ENCODE measurements around the gene NLRX1. TPM values are rescaled to one million over a fixed set of nuclear protein-coding genes. Genes with fewer than 3 reads are reported as not detected.

The NLRX1 gene
- total RNA-seq, 1 experiment from 2014 or later, result 21.4 TPM

DNA sequence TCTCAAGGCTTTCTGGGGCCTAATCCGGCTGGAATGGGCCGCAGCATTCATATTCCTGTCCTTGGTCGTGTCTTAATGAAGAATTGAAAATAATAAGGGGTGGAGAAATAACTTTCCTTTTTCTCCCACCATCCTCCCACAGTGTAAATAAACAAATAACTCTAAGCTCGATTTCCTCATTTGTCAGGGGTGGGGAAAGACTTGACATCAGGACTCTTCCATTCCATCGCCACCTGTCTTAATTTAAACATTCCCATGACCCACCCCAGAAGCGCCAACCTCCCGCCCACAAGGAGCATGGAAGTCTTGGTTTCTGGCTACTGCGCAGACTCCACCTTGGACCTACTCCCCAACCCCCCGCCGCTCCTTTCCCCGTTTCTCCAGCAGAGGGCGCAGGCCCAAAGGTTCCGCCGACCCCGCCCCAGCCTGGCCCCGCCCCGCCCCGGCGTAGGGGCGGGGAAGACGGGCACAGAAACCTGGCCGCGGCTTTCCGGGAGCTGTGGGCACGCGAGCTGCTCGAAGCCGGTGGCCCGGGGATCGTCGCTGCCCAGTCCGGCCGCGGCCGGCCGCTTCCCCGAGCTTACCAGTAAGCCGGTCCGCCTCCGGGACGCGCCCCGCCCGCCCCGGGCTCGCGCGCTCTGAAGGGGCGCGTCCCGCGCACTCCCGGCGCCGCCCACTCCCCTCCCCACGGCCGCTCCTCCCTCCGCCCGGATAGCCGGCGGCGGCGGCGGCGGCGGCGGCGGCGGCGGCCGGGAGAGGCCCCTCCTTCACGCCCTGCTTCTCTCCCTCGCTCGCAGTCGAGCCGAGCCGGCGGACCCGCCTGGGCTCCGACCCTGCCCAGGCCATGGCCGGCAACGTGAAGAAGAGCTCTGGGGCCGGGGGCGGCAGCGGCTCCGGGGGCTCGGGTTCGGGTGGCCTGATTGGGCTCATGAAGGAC is 37.3 kb downstream of the NLRX1 start, which contains the start of gene CBL (continued):
- TF ChIP-seq, protein P1, sequence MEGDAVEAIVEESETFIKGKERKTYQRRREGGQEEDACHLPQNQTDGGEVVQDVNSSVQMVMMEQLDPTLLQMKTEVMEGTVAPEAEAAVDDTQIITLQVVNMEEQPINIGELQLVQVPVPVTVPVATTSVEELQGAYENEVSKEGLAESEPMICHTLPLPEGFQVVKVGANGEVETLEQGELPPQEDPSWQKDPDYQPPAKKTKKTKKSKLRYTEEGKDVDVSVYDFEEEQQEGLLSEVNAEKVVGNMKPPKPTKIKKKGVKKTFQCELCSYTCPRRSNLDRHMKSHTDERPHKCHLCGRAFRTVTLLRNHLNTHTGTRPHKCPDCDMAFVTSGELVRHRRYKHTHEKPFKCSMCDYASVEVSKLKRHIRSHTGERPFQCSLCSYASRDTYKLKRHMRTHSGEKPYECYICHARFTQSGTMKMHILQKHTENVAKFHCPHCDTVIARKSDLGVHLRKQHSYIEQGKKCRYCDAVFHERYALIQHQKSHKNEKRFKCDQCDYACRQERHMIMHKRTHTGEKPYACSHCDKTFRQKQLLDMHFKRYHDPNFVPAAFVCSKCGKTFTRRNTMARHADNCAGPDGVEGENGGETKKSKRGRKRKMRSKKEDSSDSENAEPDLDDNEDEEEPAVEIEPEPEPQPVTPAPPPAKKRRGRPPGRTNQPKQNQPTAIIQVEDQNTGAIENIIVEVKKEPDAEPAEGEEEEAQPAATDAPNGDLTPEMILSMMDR (IDR thresholded peaks at IDR 0.05 in 2 of 3, conservative IDR thresholded peaks at IDR 0.05 in 1 of 3; ENCODE audit: borderline replicate concordance in 1 of 3, insufficient read depth in 1 of 3, low read depth in 2 of 3, low read length in 2 of 3), result peak; percentile 69 to 88 (median 85)
- TF ChIP-seq SP1 (IDR thresholded peaks at IDR 0.05; ENCODE audit: low read depth), result peak; percentile 52; the same call in 1 of the 2 replicates
- no peak for TF ChIP-seq CEBPB (IDR thresholded peaks at IDR 0.05; ENCODE audit: low read depth)

DNA sequence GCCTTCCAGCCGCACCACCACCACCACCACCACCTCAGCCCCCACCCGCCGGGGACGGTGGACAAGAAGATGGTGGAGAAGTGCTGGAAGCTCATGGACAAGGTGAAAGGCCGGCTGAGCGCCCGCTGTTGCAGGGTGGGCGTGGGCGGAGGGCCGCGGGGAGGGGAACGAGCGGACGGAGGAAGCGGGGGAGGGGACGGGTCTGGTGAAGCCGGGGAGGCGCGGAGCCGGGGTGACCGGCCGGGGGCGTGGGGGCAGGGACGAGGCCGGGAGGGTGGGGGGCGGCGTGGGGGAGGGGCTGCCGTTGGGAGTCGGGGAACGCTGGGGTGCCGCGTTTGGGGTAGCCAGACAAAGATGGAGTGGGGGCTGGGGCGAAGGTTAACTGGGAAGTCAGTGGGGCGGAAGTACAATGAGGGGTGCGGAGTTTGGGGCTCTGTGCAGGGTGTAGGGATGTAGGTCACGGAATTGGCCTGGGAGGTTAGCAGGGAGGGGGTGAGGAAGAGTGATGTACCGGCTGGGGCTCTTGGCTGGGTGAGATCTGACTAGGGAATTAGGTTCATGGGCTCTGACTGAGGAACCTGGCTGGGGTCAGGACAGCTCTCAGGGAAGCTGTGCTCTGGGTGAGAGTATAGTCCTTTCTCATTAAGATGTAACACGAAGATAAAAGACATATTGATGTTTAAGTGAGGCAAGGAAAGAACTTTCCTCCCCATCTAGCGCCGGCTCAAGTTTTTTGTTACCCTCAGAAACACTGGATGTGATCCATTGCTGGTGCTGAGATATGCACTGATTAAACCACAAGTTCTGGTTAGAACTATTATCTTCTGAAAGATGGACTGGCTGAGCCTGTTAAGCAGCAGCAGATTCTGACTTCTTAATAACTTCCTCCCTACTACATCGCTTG is 38.2 kb downstream of the NLRX1 start:
- peak overlapping the region; percentile 87 for H3K9ac ChIP-seq (ENCODE audit: low read length)
- peak; percentile 8 for ATAC-seq
- TSS peak; percentile 72 for BruUV-seq (replicated peaks)
- no peaks in the 10 kb centered on the region for H3K36me3 ChIP-seq (ENCODE audit: control insufficient read depth in 1 of 2, insufficient read depth in 2 of 2, low read length in 2 of 2)
- H3K9me2 ChIP-seq (ENCODE audit: insufficient read depth), result no peaks in the 10 kb centered on the region
- intact Hi-C loops (cut with micrococcal nuclease), result loop anchor here (5.0 kb wide), 1 partner anchor 266 kb away; no protein-coding TSS in a partner anchor
- no peak overlapping the region for H2AFZ ChIP-seq (ENCODE audit: low read depth, low read length, poor library complexity, severe bottlenecking)
- ChIA-PET RAD21 (ENCODE audit: low non-redundant PET in 1 of 2, low total read pairs in 2 of 2, uncharacterized antibody in 2 of 2, unreplicated experiment in 2 of 2) (no interaction called here), CTCF (interaction anchor here (0.6 to 2.4 kb wide), 17 partner anchors 9 to 168 kb away, joined by 3 to 17 read pairs (median 5); partner anchors contain the start of genes C1QTNF5 and DPAGT1), POLR2A (interaction anchor here (0.6 to 0.7 kb wide), 2 partner anchors 132 to 226 kb away, joined by 3 to 5 read pairs; no protein-coding TSS in a partner anchor)
- DNase-seq (ENCODE audit: low read depth, low spot score), result no peak
- H3K4me1 ChIP-seq (ENCODE audit: control insufficient read depth in 1 of 2, insufficient read depth in 2 of 2, low read length in 2 of 2), result peaks cover 10 to 16% of the 10 kb centered on the region in 2 experiments
- peak overlapping the region; percentile 72 to 96 for H3K4me3 ChIP-seq (replicated peaks in 1 of 2; ENCODE audit: low read depth in 1 of 2, low read length in 2 of 2)
- no peaks in the 10 kb centered on the region for H3K9me3 ChIP-seq (ENCODE audit: control insufficient read depth in 1 of 2, insufficient read depth in 1 of 2, low read depth in 1 of 2, low read length in 2 of 2)
- no peaks in the 10 kb centered on the region for H4K20me1 ChIP-seq (ENCODE audit: insufficient read depth)
- peak overlapping the region; percentile 70 for H3K4me2 ChIP-seq (ENCODE audit: low read length)
- no peaks in the 10 kb centered on the region for H3K27me3 ChIP-seq (ENCODE audit: insufficient read depth, low read length)
- TF ChIP-seq MAX (IDR thresholded peaks at IDR 0.05), result no peak
- TF ChIP-seq EGR1 (IDR thresholded peaks at IDR 0.05; ENCODE audit: low read depth), result peak; percentile 83
- H3K79me2 ChIP-seq (ENCODE audit: insufficient read depth, low read length), result peaks cover 49% of the 10 kb centered on the region
- H3K27ac ChIP-seq (ENCODE audit: low read depth, low read length), result peak overlapping the region; percentile 80

Measured in HCT116 (cell line).